22Rv1 (cell line): ENCODE data around the gene LSP1.

Experiments used
- CTCF ChIP-seq: fragments of 450-650 bp; IDR thresholded peaks from 2 replicates; pipeline ENCODE4 v1.5.1; 2017; ENCODE audit warnings: mild to moderate bottlenecking
- ZFX ChIP-seq: fragments of 450-650 bp; IDR thresholded peaks from 2 replicates; pipeline ENCODE4 v1.6.1; 2017; ENCODE audit warnings: antibody characterized with exemption, borderline replicate concordance

- no peak for TF ChIP-seq CTCF
- no peak for TF ChIP-seq ZFX
These were observed 6.4 kb upstream of the LSP1 start for GRCh38 chr11:1846453-1846932.
